B cell (primary cell): Measurements from ENCODE around the gene FAM186B. TPM values are rescaled to one million over a fixed set of nuclear protein-coding genes. Genes with fewer than 3 reads are reported as not detected.

Experiments used
- ATAC-seq: fragments of 200-7000 bp; cut with Tn5 transposase; one replicate; pipeline ENCODE4 v1.10.0; 2021; ENCODE audit warnings: low read depth, mild to moderate bottlenecking, moderate number of reproducible peaks, moderate library complexity
- CTCF ChIA-PET: fragments of 350-600 bp; sonication (Branson Sonifier 250); formaldehyde crosslinking; loops from one replicate; lab custom pipeline; 2021; ENCODE audit warnings: antibody characterized with exemption, inconsistent platforms; lab: Charles Lee
- POLR2A ChIA-PET: fragments of 350-600 bp; sonication (Branson Sonifier 250); formaldehyde crosslinking; loops from one replicate; lab custom pipeline; 2021; ENCODE audit warnings: antibody characterized with exemption; lab: Charles Lee
- DNase-seq: peaks from one replicate; pipeline ENCODE4 v3.0.0; 2013
- H2AFZ ChIP-seq: 2 replicates; pipeline ENCODE4 v1.6.1; 2012; ENCODE audit warnings: mild to moderate bottlenecking, low read depth, low read length; ENCODE audit not compliant: insufficient read depth, poor library complexity, severe bottlenecking
- H3K27ac ChIP-seq, 2 donors: 1 replicate in 1 of 2; 2 replicates in 1 of 2; pipeline ENCODE4 v1.5.1; 2012 to 2013; ENCODE audit warnings: low read length in 2 of 2, mild to moderate bottlenecking in 2 of 2, moderate library complexity in 1 of 2
- H3K27me3 ChIP-seq, 4 experiments: fragments of 200-600 bp in 1 of 4; sonication (generic) in 1 of 4; replicated peaks in 1 of 4; 1 replicate in 2 of 4; 2 replicates in 2 of 4; pipeline versions ENCODE4 v1.6.1 to v1.7.0; 2013 to 2016; ENCODE audit warnings: low read length in 3 of 4, mild to moderate bottlenecking in 2 of 4, mixed read lengths in 1 of 4, moderate library complexity in 1 of 4; ENCODE audit not compliant: insufficient read depth in 4 of 4, control insufficient read depth in 3 of 4; ENCODE audit errors: control extremely low read depth in 1 of 4
- H3K36me3 ChIP-seq, 2 experiments: replicated peaks in 1 of 2; 1 replicate in 1 of 2; 2 replicates in 1 of 2; pipeline versions ENCODE4 v1.6.1 to v1.7.1; 2013; ENCODE audit warnings: low read length in 1 of 2; ENCODE audit not compliant: insufficient read depth in 2 of 2, control insufficient read depth in 1 of 2; ENCODE audit errors: control extremely low read depth in 1 of 2, extremely low read depth in 1 of 2
- H3K4me1 ChIP-seq, 2 donors: fragments of 200-600 bp in 1 of 2; sonication (generic) in 1 of 2; 1 replicate in 1 of 2; 2 replicates in 1 of 2; pipeline versions ENCODE4 v1.5.1 to v1.6.1; 2013 to 2017; ENCODE audit warnings: low read length in 2 of 2; ENCODE audit not compliant: control insufficient read depth in 2 of 2, insufficient read depth in 2 of 2
- H3K4me2 ChIP-seq: replicated peaks from 2 replicates; pipeline ENCODE3; 2012; ENCODE audit warnings: mild to moderate bottlenecking, low read depth, low read length; ENCODE audit not compliant: poor library complexity, severe bottlenecking
- H3K4me3 ChIP-seq, 5 experiments: fragments of 200-600 bp in 1 of 5; sonication (generic) in 1 of 5; 1 replicate in 3 of 5; 2 replicates in 2 of 5; pipeline versions ENCODE4 v1.5.1 to v1.7.0; 2011 to 2016; ENCODE audit warnings: low read length in 4 of 5, mild to moderate bottlenecking in 4 of 5, low read depth in 2 of 5, control low read depth in 1 of 5, moderate library complexity in 1 of 5; ENCODE audit not compliant: insufficient read depth in 1 of 5; ENCODE audit errors: control extremely low read depth in 1 of 5, extremely low read depth in 1 of 5
- H3K79me2 ChIP-seq: fragments of 200-600 bp; sonication (generic); one replicate; pipeline ENCODE4 v1.6.0; 2016; ENCODE audit warnings: low read length; ENCODE audit not compliant: control insufficient read depth, insufficient read depth
- H3K9ac ChIP-seq: fragments of 200-600 bp; sonication (generic); 2 replicates; pipeline ENCODE4 v1.6.1; 2017; ENCODE audit warnings: mild to moderate bottlenecking, low read length, moderate library complexity
- H3K9me3 ChIP-seq, 3 donors: one replicate each; pipeline versions ENCODE4 v1.6.1 to v1.7.1; 2013; ENCODE audit warnings: low read length in 2 of 3; ENCODE audit not compliant: control insufficient read depth in 2 of 3, insufficient read depth in 1 of 3; ENCODE audit errors: control extremely low read depth in 1 of 3
- H4K20me1 ChIP-seq: 2 replicates; pipeline ENCODE4 v1.6.0; 2012; ENCODE audit warnings: mild to moderate bottlenecking, low read length; ENCODE audit not compliant: insufficient read depth, control insufficient read depth, poor library complexity, severe bottlenecking
- H3K27ac Mint-ChIP-seq: one replicate; pipeline ENCODE4 v1.8.0; 2021; ENCODE audit warnings: mixed read lengths
- H3K27me3 Mint-ChIP-seq: one replicate; pipeline ENCODE4 v1.8.0; 2021; ENCODE audit warnings: mixed read lengths
- H3K4me1 Mint-ChIP-seq: one replicate; pipeline ENCODE4 v1.8.0; 2021; ENCODE audit warnings: mixed read lengths
- H3K4me3 Mint-ChIP-seq: one replicate; pipeline ENCODE4 v1.8.0; 2021; ENCODE audit warnings: mixed read lengths
- H3K9me3 Mint-ChIP-seq: one replicate; pipeline ENCODE4 v1.8.0; 2022; ENCODE audit warnings: mixed read lengths; ENCODE audit not compliant: insufficient read depth
- CTCF ChIP-seq: fragments of 200-600 bp; IDR thresholded peaks from one replicate; pipeline ENCODE4 v1.8.0; 2022; ENCODE audit warnings: antibody characterized with exemption, mild to moderate bottlenecking
- EZH2 ChIP-seq: IDR thresholded peaks from 2 replicates; pipeline ENCODE4 v1.6.1; 2012; ENCODE audit warnings: borderline replicate concordance, low read depth, mild to moderate bottlenecking, moderate library complexity, low read length; ENCODE audit not compliant: insufficient read depth, poor library complexity, severe bottlenecking
- WGBS: methylation state at CpG from one replicate; pipeline ENCODE4 v1.1.5; 2013; ENCODE audit warnings: missing lambda C conversion rate; ENCODE audit not compliant: insufficient coverage; 5-methylcytosine and 5-hydroxymethylcytosine counted together
- intact Hi-C: fragments of 100-400 bp; cut with micrococcal nuclease; formaldehyde crosslinking; loops from one replicate; pipeline ENCODE4 v1.10.0; 2022
- polyA plus RNA-seq: library from polyadenylated mRNA; depleted of rRNA; stranded (reverse); fragments of >200 nt; gene quantifications from 2 replicates; pipeline ENCODE4 v1.2.3, GENCODE V29; 2012
- total RNA-seq, 2 donors: library from RNA; stranded (reverse); fragments of 120-200 nt in 1 of 2; gene quantifications; 1 replicate in 1 of 2; 2 replicates in 1 of 2; pipeline versions ENCODE4 v1.2.3 to v1.2.4, GENCODE V29; 2013 to 2022

The FAM186B gene
- total and polyA plus RNA-seq, 2 donors (not counting 1 experiment from before 2014, with no cell fraction given): 0.13 to 0.47 TPM

- TF ChIP-seq EZH2 (no peak), CTCF (no peak)
- WGBS: over 99% methylated on average over 13 of the region's 17 CpGs
- Mint-ChIP-seq H3K4me3 (no peak overlapping the region), H3K9me3 (no peaks in the 10 kb centered on the region), H3K27me3 (no peaks in the 10 kb centered on the region), H3K27ac (no peak overlapping the region), H3K4me1 (peaks cover 35% of the 10 kb centered on the region)
- H3K9me3 ChIP-seq: no peaks in the 10 kb centered on the region
- H3K79me2 ChIP-seq: no peaks in the 10 kb centered on the region
- peaks cover 0 to 28% of the 10 kb centered on the region in 2 experiments for H3K36me3 ChIP-seq
- ATAC-seq: no peak
- H4K20me1 ChIP-seq: no peaks in the 10 kb centered on the region
- H3K4me1 ChIP-seq: peaks cover 25 to 30% of the 10 kb centered on the region in 2 donors
- H3K4me3 ChIP-seq: no peak overlapping the region
- no peaks in the 10 kb centered on the region for H3K27me3 ChIP-seq
- no peak overlapping the region for H2AFZ ChIP-seq
- no peak overlapping the region for H3K4me2 ChIP-seq
- DNase-seq: no peak
- ChIA-PET POLR2A (interaction anchor here (0.5 to 0.9 kb wide), 3 partner anchors 21 to 67 kb away, joined by 3 to 7 read pairs (median 3); no protein-coding TSS in a partner anchor), CTCF (interaction anchor here (0.6 to 12.5 kb wide), 7 partner anchors 9 to 197 kb away, joined by 3 to 372 read pairs (median 5); partner anchors contain the start of gene FMNL3)
- no peak overlapping the region for H3K9ac ChIP-seq
- intact Hi-C loops: loop anchor here (5.0 kb wide), 1 partner anchor 185 kb away; the partner anchor contains the start of gene NCKAP5L
- H3K27ac ChIP-seq: no peak overlapping the region
These were observed 36.4 kb upstream of the FAM186B start for GRCh38 chr12:49641748-49642369.
